ENCODE measurements around the gene MB21D2.

The MB21D2 gene

DNA sequence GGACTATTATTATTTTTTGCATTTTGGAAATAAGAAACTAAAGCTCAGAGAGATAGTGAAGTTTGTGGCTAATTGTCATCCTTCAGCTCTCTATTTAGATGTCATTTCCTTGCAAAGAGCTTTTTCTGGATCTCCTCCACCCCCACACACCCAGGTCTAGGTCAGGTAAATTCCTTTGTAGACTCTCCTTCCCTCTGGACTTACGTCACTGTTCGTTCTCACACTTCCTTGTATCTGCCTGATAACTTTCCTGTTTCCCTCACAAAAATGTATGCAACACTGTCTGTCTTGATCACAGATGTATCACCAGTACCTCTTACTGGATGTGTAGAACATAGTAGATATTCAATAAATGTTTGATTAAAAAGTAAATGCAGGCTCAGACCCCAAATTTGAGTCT, 6.1 kb upstream of the MB21D2 start:
- DNase-seq (ENCODE audit: low read depth, low spot score), result no peak

DNA sequence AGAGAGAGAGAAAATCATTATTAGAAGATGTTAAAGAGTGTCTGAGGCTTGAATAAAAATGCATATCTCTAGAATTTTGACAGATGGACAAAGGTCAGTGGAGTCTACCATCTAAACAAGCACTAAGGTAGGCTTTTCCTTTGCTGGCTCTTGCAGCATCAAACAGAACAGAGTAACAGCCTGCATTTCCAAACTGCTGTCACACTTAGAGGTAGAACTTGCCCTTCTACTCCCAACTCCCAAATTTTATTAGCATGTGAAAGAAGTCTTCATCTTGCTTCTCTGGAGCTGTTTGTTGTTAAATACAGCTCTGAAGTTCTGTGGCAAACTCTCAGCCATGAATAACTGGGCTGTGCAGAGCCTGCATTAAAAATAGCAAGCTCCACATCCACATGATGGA, 4.1 kb upstream of the MB21D2 start:
- DNase-seq (ENCODE audit: low read depth, low spot score), result no peak

DNA sequence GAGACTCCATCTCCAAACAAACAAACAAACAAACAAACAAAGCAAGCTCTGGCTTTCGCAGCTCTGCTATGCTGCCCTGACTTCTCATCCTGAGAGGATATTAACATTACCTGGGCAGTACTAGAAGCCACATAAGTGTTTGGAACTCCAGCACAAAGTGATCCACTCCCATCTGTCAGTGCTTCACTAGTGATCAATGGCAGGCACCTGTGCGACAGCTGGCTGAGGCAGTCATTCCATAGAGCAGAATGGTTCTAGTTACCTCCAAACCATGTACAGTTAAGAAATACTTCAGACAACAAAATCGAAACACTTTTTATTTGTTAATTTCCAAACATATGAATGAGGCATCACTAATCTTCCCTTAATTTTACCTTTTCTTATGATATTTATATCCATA, 2.8 kb upstream of the MB21D2 start:
- no peak for DNase-seq (ENCODE audit: low read depth, low spot score)

DNA sequence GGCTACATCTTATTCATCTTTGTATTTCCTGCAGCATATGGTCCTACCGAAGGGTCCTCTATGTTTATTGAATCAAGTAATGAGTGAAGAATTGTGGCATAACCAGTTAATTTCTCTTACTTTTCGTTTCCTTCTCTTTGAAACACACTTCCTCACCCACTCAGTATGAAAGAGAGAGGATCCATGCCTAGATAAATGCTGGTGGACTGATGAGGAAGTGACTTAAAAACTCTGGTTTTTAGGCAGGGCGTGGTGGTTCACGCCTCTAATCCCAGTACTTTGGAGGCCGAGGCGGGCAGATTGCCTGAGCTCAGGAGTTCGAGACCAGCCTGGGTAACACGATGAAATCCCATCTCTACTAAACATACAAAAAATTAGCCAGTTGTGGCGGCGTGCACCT, 2.2 kb upstream of the MB21D2 start:
- no peak for DNase-seq (ENCODE audit: low read depth, low spot score)

DNA sequence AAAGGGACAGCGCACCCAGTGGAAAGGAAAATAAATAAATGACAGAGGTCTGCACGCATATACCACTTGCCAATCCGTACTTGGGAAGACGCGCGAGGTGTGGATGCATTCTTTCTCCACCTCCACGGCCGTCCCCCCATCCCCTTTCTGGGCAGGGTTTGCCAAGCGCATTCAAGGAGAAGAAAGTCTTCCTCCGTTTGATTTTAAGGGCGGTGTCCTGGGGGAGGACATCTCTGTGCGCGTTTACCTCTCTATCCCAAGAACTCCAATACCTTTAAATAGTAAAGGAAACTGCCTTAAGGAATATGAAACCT, 576 bp upstream of the MB21D2 start:
- no peak for DNase-seq (ENCODE audit: low read depth, low spot score)

DNA sequence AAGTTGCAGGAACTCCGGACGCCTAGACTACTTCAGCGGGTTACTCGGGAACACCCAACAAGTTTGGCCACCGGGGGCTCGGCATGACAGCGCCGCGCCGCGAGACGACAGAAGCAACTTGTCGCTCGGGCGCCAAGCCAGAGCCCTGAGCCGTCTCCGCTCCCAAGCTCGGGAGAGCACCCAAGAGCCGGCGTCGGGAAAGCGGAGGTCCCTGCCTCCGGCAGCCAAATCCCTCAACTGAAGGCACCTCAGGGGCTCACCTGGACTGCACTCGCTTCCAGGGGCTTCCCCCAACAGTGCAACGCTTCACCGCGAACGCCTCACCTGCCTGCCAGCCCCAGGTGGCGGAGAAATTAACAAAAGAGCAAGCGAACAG, 640 bp downstream of the MB21D2 start:
- DNase-seq (ENCODE audit: low read depth, low spot score), result no peak

DNA sequence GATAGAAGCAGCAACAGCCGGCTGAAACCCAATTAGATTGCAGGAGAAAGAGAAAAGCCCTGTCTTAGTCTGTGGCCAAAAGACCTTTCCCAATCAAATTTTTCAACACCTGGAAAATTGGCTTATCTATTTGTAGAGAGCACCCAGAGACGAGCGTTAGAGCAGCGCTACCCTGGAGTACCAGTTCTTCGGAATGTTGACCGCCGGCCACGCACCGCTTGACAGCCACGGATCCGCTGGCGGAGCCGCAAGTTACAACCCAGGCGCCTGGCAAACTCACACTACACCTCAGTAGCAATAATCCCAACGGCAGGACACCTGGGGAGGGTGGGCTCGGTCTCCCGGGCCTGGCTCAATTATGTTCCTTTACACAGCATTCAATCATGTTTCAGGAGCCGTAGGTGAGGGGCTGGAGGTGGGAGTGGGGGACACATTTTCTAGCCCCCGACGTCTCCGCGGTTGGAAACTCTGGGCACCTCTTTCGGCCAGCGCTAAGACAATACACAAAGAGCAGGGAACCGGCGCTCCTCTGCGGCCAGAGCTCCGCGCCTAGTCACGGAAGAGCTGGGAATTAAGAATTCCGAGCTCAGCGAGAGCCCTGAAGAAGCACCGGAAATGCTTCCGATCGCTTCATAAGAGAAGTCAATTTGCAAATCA, 1.2 kb downstream of the MB21D2 start:
- DNase-seq (ENCODE audit: low read depth, low spot score), result no peak

DNA sequence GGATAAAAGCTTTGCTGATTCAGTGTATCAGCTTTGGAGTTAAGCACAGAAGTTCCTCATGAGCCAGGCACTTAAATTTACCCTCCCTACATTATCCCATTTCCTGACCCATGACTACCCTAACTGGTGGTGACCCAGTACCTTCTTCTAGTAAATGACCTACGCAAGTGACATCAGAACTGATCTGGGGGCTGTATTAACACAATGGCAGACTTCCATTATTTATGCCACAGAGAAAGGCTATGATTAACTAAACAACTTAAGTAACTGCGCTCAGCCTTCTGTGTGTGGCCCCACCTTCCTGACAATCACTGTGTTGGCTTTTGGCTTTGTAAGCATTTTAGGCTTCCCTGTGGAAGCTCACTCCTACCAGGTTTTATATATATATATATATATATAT, 1.9 kb downstream of the MB21D2 start:
- DNase-seq (ENCODE audit: low read depth, low spot score), result no peak

DNA sequence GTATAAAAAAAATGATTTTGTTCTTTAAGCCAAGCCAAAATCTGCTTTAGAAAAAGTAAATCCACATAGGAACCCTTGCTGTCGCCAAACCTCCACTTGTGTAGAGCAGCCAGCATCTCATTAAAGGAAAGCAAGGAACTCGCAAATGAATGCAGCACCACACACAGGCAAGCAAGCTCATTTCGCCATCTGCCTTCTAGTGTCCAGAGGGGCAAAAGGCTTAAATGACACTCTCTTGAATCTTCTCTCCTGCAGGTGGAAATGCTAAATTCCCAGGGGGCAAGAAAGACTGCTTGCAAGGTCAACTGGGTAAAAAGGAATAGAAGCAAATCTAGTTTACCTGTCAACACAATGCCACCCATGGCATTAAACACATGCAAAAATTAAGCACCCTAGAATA, 2.4 kb downstream of the MB21D2 start:
- DNase-seq (ENCODE audit: low read depth, low spot score), result no peak

DNA sequence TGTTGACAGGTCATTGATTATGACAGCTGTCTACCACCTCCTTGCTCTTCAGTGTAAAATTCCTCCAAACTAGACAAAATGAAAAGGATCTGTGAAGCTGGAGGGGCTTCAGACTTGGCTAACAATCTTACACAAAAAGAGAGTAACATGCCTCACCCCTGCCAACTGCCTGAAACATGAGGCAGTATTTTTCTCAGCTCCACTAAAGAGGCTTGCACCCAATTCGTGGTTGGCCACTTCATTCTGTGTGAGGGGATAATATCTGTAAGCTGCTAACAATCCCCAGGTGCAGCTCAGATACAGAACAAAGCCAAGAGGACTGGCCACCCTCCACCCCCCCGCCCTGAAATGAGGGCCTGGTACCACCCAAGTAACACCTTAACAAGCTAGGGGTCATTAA, 2.8 kb downstream of the MB21D2 start:
- DNase-seq (ENCODE audit: low read depth, low spot score), result no peak

DNA sequence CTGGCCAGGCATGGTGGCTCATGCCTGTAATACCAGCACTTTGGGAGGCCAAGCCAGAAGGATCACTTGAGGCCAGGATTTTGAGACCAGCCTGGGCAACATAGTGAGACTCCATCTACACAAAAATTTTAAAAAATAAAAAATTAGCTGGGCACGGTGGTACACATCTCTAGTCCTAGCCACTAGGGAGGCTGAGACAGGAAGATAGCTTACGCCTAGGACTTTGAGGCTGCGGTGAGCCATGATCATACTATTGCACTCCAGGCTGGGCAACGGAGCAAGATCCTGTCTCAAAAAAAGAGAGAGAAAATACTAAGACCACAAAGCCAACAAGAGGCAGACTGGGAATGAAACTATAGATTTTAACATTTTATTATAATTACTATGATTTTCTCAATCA, 4.1 kb downstream of the MB21D2 start:
- DNase-seq (ENCODE audit: low read depth, low spot score), result no peak

DNA sequence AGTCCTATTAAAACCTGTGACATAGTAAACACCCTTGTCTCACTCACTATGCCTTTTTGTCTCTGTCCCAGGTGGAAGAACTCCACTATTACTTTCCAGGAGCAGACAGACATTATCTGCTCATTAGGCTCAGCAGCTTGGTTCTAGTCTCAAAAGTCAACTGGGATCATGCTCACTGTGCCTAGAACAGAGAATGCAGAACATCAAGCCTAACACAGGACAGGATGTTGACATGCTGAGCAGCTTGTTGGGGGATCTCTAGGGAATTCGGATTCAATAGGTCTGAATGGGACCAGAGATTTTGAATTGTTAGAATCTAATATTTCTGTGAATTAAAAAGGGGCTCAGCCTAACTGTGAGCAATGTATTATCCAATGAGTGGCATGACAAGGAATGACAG, 6.4 kb downstream of the MB21D2 start:
- DNase-seq (ENCODE audit: low read depth, low spot score), result no peak

DNA sequence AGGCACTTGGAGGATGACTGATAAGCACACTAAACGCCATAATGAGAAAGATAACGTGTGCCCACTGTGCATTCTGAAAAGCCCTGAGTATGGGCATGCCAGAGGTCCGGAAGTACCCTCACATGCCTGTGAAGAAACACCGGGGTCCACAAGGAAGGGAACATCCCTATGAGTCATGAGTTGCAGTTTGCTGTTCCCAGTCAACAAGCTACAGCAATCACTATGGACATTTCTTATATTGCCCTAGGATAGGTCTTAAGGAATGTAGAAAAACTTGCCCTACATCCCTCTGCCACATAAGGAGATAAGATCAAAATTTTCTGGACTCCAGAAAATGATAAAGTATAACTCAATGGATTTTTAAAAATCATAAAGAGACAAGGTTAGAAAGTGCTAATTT, 9.9 kb downstream of the MB21D2 start:
- no peak for DNase-seq (ENCODE audit: low read depth, low spot score)

DNA sequence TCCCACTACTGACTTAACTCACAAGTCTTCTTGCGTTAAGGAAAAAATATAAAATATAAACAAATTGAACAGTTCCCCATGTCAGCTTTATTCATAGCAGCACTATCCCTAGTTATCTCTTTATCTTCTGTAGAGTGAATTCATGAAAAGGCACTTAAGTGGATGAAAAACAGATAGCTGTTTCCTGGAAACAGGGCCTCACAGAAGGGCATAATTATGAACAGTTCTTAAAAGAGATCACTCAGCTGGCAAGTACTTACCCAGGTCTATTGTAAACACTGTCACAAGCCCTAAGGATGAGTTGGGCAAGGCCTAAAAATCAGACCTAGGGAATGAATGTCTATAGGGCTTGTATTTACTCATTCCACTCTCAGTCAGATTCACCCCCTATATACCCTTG, 10.7 kb downstream of the MB21D2 start:
- DNase-seq (ENCODE audit: low read depth, low spot score), result no peak

DNA sequence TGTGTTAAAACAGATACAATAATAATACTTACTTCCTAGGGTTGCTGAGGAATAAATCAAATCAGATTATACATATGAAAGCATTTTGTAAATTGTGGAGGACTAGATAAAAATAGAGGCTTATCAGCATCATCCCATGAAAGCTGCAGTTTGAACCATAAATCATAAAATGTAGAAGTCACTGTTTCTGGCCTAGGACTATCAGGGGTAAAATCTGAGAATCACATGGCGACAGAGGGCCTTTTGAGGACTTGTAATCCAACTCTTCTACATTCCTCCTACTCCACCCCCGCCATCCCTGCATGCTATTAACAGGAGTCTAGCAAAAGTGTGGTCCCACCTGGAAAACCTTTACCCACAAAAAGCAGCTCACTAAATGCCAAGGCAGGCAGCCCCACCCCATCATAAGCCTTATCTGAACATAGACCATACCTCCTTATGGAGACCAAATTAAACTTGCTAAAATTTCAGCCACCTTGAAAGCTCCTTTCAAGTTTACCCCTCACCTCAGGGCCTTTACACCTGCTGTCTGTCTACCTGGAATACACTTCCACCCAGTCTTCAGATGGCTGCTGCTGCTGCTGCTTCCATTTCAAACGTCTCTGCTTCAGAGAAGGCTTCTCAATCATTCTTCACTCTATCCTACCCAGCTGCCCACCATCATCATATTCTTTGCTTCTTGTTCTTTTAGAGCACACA, 11.5 kb downstream of the MB21D2 start:
- DNase-seq (ENCODE audit: low read depth, low spot score), result no peak

DNA sequence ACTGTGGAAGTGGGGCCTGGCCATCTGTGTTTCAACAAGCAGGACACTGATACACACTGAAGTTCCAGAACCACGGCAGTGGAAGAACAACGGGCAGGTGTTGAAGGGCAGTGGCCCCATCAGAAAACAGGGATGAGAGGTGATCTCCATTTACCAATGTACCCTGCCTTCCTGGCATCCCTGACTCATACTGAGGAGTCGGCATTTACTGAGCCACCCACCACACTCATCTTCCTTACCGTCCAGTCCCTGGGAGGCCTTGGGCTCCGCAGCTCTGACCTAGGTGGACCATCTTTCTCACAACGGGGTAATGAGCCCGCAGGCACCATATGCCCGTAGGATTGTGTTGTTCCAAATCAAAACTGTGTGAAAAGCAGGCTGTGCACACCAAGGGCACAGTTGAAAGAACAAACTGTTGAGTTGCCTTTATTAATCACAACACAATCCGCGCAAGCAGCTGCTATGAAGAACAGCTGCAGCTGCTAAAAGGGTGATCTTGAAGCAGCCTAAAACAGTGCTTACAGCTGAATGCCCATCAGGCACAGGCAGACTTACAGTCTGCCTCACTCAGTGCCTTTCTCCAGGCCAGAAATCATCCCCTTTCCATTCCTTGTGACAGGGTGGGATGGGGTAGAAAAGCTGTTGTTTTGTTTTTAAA, 12.9 kb downstream of the MB21D2 start:
- DNase-seq (ENCODE audit: low read depth, low spot score), result no peak

DNA sequence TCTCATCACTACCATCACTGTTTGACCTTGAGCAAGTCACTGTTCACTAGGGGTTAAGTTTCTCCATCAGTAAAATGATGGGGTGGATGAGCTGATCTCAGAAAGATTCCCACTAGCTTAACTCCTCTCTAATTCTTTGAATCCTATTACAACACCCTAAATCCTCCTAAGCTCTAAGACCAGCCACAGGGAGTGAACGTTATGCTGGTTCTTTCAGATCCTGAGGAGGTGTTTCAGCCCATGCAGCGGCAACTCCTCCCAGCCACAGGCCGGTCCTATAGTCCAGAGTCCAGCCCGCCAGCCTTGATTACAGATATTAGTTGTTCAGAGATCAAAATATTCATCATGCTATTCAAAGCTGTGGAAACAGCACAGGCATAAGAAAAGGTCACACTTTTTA, 15.1 kb downstream of the MB21D2 start:
- no peak for DNase-seq (ENCODE audit: low read depth, low spot score)

DNA sequence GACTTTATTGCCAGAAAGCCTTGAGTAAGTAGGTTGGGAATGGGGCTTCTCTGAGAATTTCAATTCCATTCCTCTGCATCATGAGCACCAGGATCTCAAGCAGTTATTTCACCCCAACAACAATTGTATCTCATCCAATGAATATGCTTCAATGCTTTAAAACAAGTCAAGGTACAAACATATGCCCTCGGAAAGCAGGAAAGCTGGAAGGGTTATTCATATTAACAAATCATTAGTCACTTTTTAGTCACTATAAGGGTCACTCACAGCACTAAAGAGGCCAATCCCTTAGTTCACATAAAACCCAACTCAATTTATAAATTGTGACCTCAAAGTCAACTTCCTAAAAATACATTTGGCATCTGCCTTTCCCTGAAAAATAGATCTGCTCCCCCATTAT, 16.2 kb downstream of the MB21D2 start:
- DNase-seq (ENCODE audit: low read depth, low spot score), result no peak

DNA sequence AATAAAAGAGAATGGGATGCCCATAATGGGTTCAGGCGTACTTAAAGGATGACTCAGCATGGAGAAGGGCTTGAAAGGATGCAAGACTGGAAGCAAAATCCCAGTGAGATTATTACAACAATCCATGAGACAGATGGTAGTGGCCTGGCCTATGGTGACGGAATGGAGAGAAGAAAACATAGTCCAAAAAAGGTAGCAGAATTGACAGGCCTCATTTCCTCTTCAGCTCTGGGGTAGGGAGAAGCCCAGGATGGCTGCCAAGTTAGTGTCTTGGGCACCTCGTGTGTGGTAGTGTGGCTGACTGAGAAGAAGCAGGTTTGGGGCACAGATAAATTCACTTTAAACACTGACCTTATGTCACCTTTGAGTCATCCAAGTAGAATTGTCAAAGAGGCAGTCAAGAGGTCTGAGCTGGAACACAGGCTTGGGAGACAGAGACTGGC, 18.1 kb downstream of the MB21D2 start:
- no peak for DNase-seq (ENCODE audit: low read depth, low spot score)

DNA sequence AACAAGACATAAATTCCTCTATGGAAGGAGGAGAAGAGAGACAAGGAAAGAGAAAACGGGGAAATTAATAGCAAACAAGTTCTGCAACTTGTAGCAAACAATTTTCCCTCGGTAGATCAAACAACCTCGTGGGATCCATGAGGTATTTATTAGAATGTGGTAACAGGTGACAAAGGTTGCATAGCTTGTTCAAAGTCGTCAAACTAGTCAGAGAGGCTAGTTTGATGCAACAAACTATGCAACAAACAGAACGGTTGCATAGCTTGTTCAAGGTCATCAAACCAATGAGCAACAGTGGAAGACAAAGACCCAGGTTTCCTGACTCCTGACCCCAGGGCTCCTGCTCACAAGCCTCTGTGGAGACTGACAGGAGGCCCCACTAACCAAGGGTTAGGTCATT, 20.7 kb downstream of the MB21D2 start:
- no peak for DNase-seq (ENCODE audit: low read depth, low spot score)

DNA sequence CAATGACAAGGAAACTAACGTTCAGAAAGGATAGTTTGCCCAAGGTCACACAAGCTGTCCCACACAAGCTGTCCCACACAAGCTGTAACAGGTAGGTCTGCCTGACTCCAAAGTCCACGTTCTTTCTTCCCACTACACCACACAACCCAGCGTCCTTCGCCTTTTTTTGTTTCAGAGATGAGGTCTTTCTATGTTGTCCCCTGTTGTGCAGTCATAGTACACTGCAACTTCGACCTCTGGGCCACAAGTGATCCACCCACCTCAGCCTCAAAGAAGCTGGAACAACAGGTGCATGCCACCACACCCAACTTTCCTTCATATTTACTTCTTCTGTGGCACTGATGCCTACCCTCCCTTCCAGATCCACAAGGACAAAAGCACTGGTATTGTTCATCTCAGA, 21.4 kb downstream of the MB21D2 start:
- no peak for DNase-seq (ENCODE audit: low read depth, low spot score)

DNA sequence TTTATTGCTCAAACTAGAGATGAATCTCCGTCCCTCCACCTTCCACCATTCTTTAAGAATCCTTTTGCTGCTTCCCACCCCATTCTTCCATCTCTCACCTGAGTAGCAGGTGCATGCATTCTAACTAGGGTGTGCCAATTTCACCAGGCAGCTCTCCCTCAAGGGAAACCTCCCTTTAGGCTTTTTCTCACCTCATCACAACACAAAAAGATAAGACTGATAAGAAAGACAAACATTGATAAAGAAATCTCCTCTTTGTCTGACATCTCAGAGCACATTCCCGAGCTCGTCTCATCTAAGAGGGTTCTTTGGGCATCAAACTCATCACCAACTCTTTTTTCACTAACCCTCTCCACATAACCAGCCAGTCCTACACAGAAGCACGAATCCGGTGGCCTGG, 23.0 kb downstream of the MB21D2 start:
- DNase-seq (ENCODE audit: low read depth, low spot score), result no peak

DNA sequence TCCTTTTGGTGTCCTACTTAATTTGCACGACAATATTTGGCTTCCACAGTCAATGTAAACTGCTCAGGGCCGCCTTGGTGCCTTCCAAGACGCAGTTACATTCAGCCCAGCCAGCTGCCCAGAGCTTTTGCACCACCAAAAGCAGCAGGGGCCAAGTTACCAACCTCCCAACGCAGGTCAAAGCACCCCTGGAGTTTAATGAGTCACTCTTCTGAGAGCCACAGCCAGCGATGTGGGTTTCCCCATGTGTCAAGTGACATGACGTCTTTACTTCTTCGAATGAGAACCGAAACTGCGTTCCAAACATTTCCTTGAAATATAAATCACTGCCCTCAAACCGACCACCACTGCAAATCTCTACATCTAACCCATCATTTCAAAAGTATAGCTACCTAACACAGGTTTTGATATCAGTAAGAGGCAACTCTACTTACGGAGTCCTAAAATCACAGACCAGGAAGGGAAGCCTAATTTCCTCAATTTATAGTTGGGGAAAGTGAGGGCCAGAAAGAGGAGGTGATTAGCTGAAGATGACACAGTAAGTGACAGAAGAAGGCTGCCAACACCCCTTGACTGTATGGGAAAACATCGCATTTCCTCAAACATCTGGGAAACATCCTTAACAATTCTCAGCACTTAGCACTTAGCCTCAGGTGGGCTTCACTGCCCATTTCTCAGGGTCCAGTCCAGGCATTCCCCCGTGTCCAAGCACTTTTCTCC, 24.5 kb downstream of the MB21D2 start:
- DNase-seq (ENCODE audit: low read depth, low spot score), result peak; percentile 87
